ENCODE data around the gene HSDL2. TPM values are rescaled to one million over a fixed set of nuclear protein-coding genes. Genes with fewer than 3 reads are reported as not detected.

The HSDL2 gene
- total RNA-seq, 2 donors from 2014 or later: 23.4 to 38.1 TPM

Other genes starting within 250 kb of the HSDL2 start
- gene SUSD1, start 204.8 kb upstream of the HSDL2 start, total RNA-seq: 1 to 10 TPM; 1.8 to 6.3 TPM
- gene PTBP3, start 46.5 kb upstream of the HSDL2 start, total RNA-seq: 100 to 1,000 TPM in 1 of 2 donors, 10 to 100 TPM in 1; 83.5 to 117 TPM
- gene KIAA1958, start 106.7 kb downstream of the HSDL2 start, total RNA-seq: 10 to 100 TPM; 10.0 to 12.5 TPM